ENCODE measurements around the gene KCNH2.
"Not testable (repeated sequence)": the region's sequence is repeated elsewhere in the genome, so short reads cannot be mapped to it uniquely, and the experiment has no call there.

The KCNH2 gene

DNA sequence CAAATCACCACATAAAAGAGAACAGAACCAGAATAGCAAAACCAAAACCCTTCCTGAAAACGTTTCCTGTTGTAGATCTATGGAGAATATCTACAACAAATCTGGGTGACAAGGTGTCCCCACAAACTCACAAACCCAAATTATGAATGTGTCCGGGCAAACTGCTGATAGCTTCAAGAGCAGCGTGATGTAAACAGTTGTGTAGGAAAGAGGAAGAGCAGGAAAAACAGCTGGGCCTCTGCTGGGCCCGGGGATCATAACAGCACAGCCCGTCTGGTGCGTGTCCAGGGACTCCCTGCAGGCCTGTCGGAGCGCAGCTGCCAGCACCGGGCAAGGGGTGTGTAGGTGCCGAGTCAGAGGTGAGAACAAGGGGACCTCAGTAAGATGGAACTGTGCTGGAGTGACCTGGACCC, 53.7 kb downstream of the KCNH2 start:
- DNase-seq: no peak

DNA sequence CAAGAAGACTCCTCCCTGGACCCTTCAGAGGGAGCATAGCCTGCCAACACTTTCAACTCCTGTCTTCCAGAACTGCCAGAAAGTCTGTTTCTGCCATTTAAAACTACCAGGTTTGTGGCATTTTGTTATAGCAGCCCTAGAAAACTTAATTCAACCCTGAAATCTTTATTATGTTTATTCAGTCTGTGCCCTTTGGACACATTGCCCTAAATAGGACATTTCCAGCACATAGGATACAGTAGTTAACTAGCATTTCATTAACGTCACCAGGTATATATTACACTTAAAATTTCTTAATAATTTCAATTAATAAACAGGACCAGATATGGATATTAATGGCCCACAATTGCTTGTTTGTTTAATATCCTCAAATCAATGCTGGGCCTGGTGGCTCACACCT, 54.3 kb downstream of the KCNH2 start:
- no peak for DNase-seq

DNA sequence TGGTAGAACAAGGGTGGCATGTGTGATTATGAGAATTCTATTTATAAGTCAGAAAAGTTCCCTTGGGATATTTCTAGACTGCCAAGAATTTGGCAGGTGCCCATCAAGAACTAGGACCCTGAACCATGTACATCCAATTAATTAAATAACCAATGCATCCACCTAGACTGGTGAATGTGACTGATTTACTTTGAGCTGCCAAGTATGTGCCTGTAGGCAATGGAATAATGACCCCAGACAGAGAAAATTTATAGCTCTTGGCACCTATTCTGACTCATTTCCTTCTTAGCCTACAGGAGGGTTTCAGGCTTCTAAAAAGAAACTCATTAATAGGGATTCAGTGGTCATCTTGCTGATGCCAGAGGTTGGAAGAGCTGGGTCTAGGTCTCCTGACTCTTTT, 54.9 kb downstream of the KCNH2 start:
- DNase-seq: no peak

GRCh38 chr7:150919160-150919559, 59.0 kb downstream of the KCNH2 start:
- no peak for DNase-seq

GRCh38 chr7:150918378-150918777, 59.7 kb downstream of the KCNH2 start:
- no peak for DNase-seq

GRCh38 chr7:150917969-150918368, 60.2 kb downstream of the KCNH2 start:
- no peak for DNase-seq

DNA sequence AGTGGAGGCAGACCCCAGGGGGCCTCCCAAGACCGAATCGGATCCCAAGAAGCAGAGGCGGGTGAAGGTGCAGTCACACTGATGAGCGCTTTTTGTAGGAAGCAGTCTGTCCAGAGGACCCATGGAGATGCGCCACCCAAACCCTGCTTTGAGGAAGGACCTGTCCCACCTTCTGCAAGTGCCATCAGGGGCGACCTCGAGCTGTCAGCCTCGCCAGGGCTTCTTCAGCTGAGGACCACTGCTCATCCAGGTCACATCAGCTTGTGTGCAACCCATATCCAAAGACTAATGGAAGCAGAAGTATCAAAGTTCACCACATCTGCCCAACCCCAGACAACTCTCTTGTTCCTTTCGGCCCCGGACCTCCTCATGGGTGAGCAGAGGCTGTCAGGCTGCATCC, 61.5 kb downstream of the KCNH2 start:
- DNase-seq: no peak

- no peak for DNase-seq
These were observed 63.2 kb downstream of the KCNH2 start for GRCh38 chr7:150914966-150915365.

DNA sequence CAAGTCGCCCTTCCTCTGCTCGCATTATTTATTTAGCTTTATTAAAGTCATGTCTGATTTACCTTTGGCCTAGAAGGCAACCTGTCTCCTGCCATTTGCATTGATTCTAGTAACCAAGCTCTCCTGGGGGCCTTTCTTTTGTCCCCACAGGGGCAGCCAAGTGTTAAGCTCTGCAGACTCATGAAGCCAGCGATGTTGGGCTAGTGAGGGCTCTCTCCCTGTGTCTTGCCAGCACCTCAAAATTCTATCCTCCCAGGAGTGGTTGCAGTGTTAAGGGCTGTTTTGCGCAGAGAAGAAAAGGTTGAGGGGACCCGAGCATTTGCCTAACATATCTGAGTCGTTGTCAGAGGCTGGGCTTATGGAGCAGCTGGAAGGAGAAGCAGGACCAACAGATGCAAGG, 63.9 kb downstream of the KCNH2 start:
- DNase-seq: no peak

DNA sequence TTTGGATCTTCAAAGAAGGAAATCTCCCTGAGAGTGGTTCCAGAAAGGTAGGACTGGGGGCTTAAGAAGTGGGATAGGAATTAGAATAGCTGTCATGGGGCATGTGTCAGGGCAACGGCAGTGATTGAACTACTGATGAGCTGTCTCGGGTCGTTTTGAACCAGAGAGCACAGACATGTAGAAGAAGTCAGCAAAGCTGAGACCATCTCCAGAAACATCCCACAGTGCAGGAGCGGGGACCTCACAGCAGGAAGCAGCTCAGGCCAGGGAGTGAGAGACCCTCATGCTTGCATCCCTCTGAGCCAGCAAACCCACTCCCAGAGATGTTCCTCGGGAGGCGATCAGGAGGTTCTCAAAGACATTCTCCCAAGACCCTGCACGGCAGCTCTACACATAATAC, 65.7 kb downstream of the KCNH2 start:
- no peak for DNase-seq

GRCh38 chr7:150911590-150912267, 66.4 kb downstream of the KCNH2 start:
- DNase-seq: no peak

GRCh38 chr7:150910996-150911422, 67.1 kb downstream of the KCNH2 start:
- no peak for DNase-seq

- not testable (repeated sequence) for DNase-seq
These were observed 67.7 kb downstream of the KCNH2 start for GRCh38 chr7:150910305-150910995.

GRCh38 chr7:150909200-150909995, 68.7 kb downstream of the KCNH2 start:
- DNase-seq: peak; percentile 16

- DNase-seq: no peak
These were observed 69.9 kb downstream of the KCNH2 start for GRCh38 chr7:150908173-150908572.

GRCh38 chr7:150904011-150904909, 73.9 kb downstream of the KCNH2 start:
- DNase-seq: no peak

GRCh38 chr7:150903606-150904005, 74.5 kb downstream of the KCNH2 start:
- DNase-seq: no peak

DNA sequence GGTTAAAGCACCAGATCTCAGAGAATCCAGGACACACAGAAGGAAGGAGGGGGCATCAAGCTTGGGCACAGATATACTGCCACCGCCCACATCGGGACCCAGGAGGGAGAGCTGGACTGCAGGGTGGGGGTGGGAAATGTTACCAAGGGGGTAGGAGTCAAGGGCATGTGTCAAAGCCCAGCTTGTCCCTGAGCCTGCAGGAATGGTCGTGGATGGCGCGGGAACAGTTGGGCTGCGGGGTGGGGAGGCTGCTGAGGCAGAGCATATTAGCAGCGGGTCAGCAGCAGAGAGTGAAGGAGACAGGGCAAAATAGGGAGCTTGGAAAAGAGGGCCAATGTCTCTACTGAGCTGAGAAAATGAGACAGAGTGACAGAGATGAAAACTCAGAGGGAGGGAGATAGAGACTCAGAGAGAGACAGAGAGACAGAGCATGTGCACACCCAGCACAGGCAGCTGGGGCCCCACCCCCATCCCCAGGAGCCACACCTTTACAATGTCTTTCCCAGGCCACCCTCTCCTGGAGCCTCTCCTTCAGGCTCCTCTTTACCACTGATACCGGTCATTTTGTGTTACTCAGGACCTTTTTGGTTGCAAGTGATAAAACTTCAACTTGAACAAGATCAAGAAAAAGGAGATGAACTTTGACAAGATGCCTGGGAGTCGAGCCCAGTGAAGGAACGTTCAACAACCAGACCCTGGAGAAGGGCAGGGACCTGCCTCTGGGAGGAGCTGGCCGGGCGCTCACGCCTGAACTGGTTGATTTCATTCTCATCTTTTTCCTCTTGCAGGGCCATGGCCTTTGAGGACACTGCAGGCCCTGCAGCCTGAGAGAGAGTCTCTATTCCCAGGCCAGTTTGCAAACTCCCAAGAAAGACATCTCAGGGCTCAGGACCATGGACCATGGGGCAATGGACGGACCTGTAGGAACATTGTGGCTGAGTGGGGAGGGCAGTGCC, 75.8 kb downstream of the KCNH2 start:
- no peak for DNase-seq

DNA sequence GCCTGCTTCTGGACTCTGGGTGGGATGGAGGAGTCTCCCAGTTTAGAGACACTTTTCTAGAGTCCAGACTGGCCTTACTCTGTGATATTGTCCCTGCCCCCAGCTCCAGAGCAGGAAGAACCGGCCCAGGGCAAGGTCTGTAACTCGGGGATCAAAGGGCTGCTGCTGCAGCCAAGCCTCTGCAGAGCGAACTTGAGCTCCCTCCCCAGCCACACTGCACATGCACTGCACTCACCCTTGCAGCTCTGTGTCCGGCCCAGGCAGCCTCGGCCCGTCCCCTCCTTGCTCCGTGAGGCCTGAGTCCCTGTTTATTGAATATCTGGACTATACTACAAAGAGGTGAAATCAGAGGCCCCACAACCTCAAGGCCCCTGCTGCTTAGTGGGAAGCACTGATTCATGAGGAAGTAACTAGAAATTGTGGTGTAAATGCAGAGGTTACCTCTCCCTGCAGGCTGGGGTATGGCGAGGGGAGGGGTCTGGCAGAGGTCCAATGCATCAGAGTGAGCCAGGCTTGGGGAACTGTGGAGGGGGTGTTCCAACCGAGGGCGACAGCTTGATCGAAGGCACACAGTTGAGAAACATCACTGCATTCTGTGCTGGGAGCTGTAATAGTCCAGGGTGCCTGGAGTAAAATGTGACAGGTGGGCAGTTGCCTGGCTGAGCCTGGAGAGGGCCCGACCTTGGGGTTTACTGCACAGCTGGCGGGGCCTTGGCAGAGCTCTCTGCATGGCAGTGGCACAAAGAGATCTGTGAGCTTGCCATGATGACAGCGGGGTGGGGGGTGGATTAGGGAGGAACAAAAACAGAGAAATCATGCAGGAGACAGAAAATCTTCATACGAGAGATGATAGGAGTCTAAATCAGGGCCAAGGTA, 76.7 kb downstream of the KCNH2 start:
- DNase-seq: no peak

DNA sequence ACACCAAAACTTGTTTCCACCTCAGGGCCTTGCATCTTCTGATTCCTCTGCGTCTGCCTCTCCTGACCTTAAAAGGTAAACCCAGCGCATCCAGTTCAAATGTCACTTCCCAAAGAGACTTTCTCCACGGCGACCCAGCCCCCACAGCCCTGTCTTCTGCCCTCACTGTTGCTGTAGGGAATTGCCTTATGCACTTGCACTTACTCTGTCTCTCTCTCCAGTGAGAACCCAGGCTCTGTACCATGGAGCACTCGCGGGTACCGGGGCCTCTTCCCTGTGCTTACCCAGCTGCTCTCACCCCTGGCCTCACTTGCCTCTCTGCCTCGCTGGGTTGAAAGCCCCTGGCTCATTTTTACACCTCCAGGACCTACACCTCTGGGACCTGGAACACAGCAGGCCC, 77.4 kb downstream of the KCNH2 start:
- no peak for DNase-seq

Measured in stimulated activated CD4-positive, alpha-beta T cell treated with anti-CD3 and anti-CD28 coated beads, Interleukin-4, amount 100 ng/mL, for 1 hour (primary cell).